Posterior vena cava (tissue), 2 donors: ENCODE results near the gene ABCC3. TPM values are rescaled to one million over a fixed set of nuclear protein-coding genes. Genes with fewer than 3 reads are reported as not detected.

ENCODE experiments used
- DNase-seq: peaks from one replicate; pipeline ENCODE4 v3.0.0-alpha.2; 2020; ENCODE audit warnings: low spot score
- intact Hi-C, 2 donors: fragments of 100-400 bp; cut with DNase I; formaldehyde crosslinking; loops; one replicate each; pipeline versions ENCODE4 v1.14.1 to v1.14.2; 2022 to 2023
- total RNA-seq, 2 donors: library from RNA; stranded (reverse); fragmentation: NEBNext Ultra II Directional; extraction: Animal tissue kit (Norgen Biotek cat#: 25700); gene quantifications; one replicate each; pipeline ENCODE4 v1.2.1, GENCODE V29; 2021
- donor health status: DM: yes; HTN: yes; CAD: no.
- donor health status: DM: yes; HTN: yes; CAD: no.

Gene ABCC3
- total RNA-seq, 2 donors from 2014 or later: 13.1 to 19.8 TPM

DNA sequence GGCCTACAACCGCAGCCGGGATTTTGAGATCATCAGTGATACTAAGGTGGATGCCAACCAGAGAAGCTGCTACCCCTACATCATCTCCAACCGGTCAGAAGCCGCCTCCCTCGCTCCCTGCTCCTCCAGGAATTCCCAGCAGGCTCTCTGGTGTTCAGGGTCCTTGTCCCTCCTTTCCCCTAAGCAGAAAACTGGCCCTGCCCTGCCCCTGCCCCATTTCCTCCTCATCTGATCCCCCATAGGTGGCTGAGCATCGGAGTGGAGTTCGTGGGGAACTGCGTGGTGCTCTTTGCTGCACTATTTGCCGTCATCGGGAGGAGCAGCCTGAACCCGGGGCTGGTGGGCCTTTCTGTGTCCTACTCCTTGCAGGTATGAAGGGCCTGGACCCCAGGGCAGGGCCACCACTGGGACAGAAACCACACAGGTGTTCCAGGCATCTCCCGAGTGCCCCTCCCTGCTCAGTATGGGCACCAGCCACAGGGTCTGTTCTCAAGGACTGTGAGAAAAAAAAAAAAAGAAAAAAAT, 43.2 kb downstream of the ABCC3 start:
- intact Hi-C loops: no loop called here
- peak; percentile 66 for DNase-seq

DNA sequence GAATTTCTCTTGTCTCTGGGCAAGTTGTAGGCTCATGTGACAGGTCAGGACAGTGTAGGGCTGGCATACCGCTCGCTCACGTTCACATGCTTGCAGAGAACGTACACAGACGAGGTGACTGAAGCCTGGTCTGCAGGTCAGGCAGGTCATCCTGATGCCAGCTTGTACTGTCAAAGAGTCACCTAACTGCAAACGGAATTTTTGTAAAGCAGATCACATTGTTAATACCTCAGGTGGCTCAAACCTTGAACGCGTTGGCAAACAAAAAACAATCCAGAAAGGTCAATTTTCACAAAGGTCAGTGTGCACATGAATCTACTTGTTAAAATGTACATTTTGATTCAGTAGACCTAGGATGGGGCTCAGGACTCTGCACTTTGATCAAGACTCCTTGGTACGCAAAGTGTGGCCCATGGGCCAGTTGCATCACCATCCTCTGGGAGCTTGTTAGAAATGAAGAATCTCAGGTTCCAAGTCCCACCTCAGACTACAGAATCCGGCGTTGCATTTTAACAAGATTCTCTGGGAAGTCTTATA, 44.4 kb downstream of the ABCC3 start:
- peak; percentile 49 for DNase-seq
- intact Hi-C loops: no loop called here

DNA sequence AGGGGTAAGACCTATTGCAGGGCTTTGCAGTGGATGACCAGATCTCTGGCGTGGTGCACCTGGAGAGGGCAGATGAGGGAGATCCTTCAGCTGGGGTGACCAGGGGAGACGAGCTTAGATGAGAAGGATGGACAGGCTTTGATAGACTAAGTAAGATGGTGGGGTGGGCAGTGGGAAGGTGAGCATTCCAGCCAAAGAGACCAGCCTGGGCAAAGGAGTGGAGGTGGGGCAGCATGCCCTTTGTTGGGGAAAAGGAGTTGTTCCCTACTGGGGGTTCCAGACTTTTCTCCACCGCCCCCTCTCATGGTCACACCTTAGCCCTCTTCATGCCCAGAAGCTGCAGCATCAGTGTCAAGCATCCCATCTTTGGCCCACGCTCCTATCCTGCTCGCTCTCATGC, 45.4 kb downstream of the ABCC3 start:
- peak; percentile 31 for DNase-seq
- intact Hi-C loops: loop anchor here in 1 of 2 donors (5.0 kb wide), 2 partner anchors 38 to 128 kb away; no protein-coding TSS in a partner anchor

DNA sequence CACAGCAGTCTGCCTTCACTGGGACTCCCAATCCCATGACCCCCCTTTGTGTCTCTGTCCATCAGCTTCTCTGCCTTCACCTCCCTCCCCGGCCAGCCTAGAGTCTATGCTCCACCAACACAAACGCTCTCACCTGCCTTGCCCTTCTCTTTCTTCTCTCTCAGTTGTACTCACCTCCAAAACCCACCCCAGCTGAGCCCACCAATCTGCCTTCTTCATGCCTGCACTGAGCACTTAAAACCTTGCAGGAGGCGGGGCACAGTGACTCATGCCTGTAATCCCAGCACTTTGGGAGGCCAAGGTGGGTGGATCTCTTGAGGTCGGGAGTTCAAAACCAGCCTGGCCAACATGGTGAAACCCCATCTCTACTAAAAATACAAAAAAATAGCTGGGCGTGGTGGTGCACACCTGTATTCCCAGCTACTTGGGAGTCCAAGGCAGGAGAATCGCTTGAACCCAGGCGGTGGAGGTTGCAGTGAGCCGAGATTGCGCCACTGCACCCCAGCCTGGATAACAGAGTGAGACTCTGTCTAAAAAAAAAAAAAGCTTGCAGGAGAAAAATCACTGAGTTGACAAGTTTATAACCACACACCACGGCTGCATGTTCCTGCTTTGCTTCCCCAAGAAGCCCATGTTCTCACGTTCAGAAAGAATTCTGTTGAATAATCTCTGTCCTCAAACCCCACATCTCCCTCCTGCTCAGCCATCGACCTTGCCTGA, 46.0 kb downstream of the ABCC3 start:
- intact Hi-C loops: loop anchor here in 1 of 2 donors (5.0 kb wide), 2 partner anchors 38 to 128 kb away; no protein-coding TSS in a partner anchor
- peak; percentile 75 for DNase-seq

DNA sequence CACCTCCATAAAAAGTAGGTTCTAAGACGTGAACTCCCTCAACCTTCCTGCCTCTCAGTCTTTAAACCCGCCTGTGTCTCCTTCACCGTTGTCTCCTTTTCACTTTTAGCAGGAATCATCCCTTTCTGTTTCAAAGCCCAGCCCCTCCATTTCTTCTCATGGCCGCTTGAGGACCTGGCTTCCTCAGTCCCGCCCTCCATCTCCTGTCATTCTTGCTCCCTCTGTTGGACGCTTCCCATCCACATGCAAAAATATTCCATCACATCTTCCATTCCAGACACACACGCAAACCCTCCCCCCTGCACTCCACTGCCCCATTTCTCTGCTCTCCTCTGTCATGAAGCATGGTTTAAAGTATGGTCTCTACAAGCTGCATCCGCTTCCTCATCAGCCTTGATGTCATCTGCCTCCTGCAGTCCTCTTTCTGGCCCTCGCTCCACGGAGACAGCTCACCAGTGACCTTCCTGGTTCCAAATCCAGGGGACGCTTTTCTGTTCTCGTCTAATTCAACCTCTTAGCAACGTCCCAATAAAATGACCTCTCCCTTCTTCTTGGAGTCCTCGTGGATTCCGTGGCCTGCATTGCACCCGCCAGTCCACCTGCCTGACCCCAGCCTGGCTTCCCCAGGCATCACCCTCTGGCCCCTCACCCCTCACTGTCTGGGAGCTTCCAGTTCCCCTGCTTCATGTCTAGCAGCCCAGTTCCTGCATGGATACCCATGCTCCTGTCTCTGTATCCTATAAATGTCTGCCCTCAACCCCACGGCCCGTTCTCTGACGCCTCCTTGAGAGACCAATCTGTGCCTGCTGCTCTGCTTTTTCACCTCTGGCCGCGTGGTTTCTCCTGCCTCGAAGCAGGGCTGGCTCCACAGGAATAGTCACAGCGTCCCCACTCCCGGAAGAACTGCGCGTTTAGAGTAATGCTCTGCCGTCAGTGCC, 46.9 kb downstream of the ABCC3 start:
- intact Hi-C loops: loop anchor here in 1 of 2 donors (5.0 kb wide), 2 partner anchors 39 to 129 kb away; no protein-coding TSS in a partner anchor
- DNase-seq: peak; percentile 76

DNA sequence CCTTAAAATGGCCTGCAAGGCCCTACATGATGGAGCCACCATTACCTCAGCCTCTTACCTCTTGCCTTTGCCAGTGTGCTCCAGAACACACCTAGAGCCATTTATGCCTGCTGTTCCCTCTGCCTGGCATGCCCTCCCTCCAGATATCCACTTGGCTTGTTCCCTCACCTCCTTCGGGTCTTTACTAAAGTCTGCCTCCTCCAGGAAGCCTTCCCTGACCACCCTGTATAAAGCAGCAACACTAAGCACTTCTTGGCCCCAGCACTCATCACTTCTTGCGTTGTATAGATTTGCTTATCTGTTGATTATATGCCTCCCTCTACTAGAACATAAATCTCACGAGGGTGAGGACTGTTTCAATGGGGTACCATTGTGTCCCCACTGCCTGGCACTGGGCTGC, 47.8 kb downstream of the ABCC3 start:
- DNase-seq: peak; percentile 14
- intact Hi-C loops: loop anchor here in 1 of 2 donors (5.0 kb wide), 2 partner anchors 40 to 130 kb away; no protein-coding TSS in a partner anchor

DNA sequence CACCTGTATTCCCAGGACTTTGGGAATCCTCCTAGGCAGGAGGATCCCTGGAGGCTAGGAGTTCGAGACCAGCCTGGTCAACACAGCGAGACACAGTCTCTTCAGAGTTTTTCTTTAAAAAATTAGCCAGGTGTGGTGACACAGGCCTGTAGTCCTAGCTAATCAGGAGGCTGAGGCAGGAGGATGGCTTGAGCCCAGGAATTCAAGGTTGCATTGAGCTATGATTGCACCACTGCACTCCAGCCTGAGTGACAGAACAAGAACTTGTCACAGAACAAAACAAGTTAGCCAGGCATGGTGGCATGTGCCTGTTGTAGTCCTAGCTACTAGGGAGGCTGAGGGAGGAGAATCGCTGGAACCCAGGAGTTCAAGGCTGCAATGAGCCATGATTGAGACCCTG, 48.3 kb downstream of the ABCC3 start:
- intact Hi-C loops: loop anchor here in 1 of 2 donors (5.0 kb wide), 2 partner anchors 41 to 131 kb away; no protein-coding TSS in a partner anchor
- DNase-seq: peak; percentile 23

DNA sequence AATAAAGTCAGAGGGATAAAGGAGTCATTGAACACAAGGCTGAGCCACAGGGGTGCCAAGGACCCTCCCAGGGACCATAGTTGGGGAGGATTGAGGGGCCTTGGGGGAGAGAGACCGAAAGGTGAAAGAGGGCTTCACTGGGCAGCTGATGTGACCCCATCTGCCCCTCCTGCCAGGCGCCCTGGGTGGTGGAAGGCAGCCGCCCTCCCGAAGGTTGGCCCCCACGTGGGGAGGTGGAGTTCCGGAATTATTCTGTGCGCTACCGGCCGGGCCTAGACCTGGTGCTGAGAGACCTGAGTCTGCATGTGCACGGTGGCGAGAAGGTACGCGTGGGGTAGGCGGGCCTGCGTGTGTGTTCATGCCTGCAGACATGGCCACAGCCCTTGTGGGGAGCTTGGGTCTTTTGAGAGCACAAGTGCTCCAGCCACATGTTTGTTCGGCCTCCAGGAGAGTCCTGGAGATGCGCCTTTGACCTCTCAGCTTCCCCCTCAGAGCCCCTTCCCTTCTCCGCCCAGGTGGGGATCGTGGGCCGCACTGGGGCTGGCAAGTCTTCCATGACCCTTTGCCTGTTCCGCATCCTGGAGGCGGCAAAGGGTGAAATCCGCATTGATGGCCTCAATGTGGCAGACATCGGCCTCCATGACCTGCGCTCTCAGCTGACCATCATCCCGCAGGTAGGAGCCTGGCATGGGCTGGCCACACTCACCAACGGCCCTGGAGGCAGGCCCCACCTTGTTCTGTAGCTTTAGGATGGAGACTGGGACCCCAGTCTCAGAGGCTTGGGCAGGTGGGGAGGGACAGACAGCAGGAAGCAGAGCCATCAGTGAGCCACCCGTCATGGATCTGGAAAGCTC, 49.0 kb downstream of the ABCC3 start:
- peak; percentile 74 for DNase-seq
- intact Hi-C loops: loop anchor here in 1 of 2 donors (5.0 kb wide), 2 partner anchors 41 to 131 kb away; no protein-coding TSS in a partner anchor

DNA sequence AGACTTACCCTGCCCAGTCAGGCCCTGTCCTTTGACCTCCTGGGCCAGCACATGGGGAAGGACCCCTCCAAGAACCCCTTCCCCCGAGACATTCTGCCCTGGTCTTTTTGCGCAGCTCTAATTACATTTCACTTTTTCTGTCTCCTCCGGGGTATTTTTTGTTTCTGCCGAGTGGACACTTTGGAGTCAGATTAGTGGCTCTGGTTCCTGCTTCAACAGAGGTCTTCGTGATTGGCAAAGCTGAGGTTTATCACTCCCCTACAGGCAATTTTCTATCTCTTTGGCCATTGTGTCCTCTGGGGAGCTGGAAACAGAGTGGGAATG, 49.6 kb downstream of the ABCC3 start:
- intact Hi-C loops: loop anchor here in 1 of 2 donors (5.0 kb wide), 2 partner anchors 42 to 132 kb away; no protein-coding TSS in a partner anchor

DNA sequence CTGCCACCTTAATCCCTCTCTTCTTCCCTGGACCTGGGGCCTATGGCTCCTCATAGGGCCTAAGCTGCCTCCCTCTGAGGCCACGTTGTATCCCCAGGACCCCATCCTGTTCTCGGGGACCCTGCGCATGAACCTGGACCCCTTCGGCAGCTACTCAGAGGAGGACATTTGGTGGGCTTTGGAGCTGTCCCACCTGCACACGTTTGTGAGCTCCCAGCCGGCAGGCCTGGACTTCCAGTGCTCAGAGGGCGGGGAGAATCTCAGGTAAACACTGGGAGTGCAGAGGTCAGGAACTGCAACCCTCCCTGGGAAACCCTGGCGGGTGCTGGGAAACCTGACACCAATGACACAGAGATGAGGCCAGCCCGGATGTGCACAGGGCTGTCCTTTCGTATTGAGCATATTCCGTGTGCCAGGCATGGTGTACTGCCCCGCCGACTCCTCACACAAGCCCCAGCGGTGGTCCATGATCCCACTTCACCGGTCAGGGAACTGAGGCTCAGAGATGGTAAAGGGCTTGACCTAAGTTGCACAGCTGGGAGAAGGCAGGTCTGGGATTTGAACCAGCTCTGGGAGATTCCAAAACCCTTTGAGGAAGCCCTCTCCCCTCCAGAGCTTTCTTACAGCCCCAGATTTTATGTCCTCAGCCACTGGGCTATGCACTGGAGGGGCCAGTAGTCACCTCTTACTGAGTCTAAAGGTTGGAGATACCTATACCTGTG, 50.1 kb downstream of the ABCC3 start:
- intact Hi-C loops: loop anchor here (5.0 kb wide), 3 partner anchors 42 to 142 kb away; no protein-coding TSS in a partner anchor

More for the DNA sequence above, 49.6 kb downstream of the ABCC3 start:
- no peak for DNase-seq

DNA sequence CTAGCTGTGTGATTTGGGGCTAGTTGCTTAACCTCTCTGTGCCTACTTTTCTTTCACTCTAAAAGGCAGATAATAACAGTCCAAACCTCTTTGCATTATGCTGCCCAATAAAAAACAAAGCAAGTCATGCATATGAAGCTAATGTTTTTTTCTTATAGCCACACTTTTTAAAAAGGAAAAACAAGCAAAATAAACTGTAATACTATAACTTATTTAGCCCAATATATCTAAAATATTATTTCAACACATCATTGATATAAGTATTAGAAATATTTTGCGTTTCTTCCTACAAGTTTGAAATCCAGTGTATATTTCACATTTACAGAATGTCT, 50.6 kb downstream of the ABCC3 start:
- DNase-seq: no peak
- intact Hi-C loops: loop anchor here in 1 of 2 donors (5.0 kb wide), 1 partner anchor 143 kb away; no protein-coding TSS in a partner anchor

More for the DNA sequence above, 50.1 kb downstream of the ABCC3 start:
- peak; percentile 71 for DNase-seq

DNA sequence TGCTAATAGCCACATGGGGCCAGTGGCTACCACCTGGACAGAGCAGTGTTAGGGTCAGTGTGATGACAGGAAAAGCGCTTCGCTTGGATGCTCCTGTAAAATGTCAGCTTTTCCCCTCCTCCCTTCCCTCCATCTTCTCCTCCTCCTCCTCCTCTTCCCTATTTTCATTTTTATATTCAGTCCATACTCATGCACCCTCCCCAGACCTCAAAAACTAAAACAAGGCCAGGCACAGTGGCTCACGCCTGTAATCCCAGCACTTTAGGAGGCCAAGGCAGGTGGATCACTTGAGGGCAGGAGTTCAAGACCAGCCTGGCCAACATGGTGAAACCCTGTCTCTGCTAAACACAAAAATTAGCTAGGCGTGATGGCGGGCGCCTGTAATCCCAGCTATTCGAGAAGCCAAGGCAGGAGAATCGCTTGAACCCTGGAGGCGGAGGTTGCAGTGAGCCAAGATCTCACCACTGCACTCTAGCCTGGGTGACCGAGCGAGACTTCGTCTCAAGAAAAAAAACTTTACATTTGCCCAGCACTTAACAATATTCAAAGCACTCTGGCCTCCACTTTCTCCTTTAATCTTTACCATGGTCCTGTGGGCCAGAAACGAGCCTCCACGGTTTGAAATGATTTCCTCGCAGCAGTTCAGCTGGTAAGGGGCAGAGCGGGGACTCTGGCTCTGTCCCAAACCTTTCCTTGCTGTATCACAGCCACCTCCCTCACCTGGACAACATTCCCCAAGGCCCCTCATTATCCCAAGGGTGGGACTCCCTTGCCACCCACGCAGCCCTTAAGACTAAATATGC, 51.2 kb downstream of the ABCC3 start:
- peak; percentile 20 for DNase-seq
- intact Hi-C loops: loop anchor here in 1 of 2 donors (5.0 kb wide), 1 partner anchor 144 kb away; no protein-coding TSS in a partner anchor

DNA sequence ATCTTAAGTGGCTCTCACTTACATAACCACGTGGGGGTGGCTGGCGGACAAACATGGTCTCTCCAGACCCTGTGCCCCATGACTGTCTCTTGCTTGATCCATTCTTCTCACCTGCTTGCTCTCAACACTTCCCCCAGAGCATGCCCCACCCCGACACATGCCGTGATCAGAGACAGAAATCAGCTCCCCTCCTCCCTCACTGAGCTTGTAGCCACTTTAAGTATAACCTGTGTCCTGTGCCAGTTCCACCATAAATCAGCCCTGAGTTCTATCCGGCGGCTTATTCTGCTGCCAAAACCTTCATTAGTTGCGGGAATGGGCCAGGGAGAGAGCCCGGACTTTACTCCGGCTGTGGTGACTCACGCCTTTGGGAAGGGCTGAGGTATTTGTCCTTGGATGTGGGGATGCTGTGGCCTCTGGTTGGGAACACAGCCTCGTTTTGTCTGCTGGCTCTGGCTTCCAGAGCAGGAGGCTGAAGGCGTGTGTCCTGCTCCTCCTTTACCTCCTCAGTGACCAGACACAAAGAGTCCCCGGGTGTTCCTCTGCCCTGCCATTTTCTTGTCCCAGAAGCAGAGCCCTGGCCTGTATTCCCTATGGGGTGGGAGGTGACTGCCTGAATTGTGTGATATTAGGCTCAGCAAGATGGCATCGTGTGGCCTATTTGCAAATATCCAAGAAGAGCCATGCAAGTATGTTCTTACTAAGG, 52.0 kb downstream of the ABCC3 start:
- DNase-seq: peak; percentile 94
- intact Hi-C loops: loop anchor here in 1 of 2 donors (5.0 kb wide), 1 partner anchor 144 kb away; no protein-coding TSS in a partner anchor

DNA sequence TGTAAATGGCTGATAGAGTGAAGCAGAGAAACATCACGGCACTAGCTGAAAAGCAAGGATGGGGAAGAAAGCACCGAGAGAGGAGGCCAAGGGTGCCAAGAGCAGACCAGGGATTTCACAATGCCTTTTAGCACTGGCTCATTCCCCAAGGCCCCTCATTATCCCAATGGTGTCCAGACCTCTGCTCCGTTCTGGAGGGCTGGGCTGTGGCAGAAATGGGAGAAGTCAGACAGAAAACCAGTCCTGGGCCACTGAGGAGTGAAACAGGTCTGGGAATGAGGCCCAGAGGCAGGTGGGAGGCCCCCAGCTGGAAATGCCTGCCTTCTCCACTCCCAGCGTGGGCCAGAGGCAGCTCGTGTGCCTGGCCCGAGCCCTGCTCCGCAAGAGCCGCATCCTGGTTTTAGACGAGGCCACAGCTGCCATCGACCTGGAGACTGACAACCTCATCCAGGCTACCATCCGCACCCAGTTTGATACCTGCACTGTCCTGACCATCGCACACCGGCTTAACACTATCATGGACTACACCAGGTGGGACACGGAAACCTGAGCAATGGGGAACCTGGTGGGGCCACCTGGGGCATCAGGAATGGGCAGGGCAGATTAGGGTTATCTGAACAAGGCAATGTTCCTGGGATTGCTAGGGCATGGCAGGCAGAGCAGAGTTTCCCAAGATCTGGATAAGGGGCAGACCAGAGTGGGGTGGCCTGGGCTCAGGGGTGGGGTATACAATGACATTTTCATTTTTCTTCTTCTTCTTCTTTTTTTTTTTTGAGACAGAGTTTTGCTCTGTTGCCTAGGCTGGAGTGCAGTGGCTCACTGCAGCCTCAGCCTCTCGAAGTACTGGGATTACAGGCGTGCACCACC, 52.8 kb downstream of the ABCC3 start:
- intact Hi-C loops: loop anchor here in 1 of 2 donors (5.0 kb wide), 1 partner anchor 145 kb away; no protein-coding TSS in a partner anchor
- DNase-seq: no peak

DNA sequence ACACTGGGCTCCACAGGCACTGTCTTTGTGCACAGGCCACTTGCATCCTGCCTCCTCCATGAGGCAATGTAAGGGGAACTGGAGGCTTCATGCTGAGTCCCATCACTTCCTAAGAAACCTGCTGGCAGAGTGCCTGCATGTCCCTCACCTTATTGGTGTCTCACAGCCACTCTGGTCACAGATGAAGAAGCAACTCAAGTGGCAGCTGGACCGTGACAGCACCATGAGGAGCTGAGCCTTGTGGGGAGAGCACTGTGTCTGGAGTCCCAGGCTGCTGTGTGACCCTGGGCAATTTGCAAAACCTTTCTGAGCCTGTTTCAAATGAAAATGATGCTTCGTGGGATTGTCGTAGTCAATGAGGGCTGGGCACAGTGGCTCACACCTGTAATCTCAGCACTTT, 53.6 kb downstream of the ABCC3 start:
- intact Hi-C loops: loop anchor here in 1 of 2 donors (5.0 kb wide), 1 partner anchor 146 kb away; no protein-coding TSS in a partner anchor

More for the DNA sequence above, 53.6 kb downstream of the ABCC3 start:
- DNase-seq: no peak
